Neuronal stem cell (in vitro differentiated cells): ENCODE results near the gene ING1.

Source experiments
- DNase-seq: peaks from one replicate; pipeline ENCODE4 v3.0.0-alpha.2; 2013; ENCODE audit warnings: low spot score
- H2AFZ ChIP-seq: one replicate; pipeline ENCODE4 v1.6.1; 2013; ENCODE audit warnings: mild to moderate bottlenecking, low read length, inconsistent platforms
- H2AK5ac ChIP-seq: 2 replicates; pipeline ENCODE4 v1.6.1; 2013; ENCODE audit warnings: low read depth, mild to moderate bottlenecking, inconsistent platforms, low read length, moderate library complexity, mixed read lengths
- H2BK120ac ChIP-seq: 2 replicates; pipeline ENCODE4 v1.6.1; 2013; ENCODE audit warnings: low read depth, mild to moderate bottlenecking, inconsistent platforms, low read length, moderate library complexity, mixed read lengths
- H2BK12ac ChIP-seq: one replicate; pipeline ENCODE4 v1.6.1; 2013; ENCODE audit warnings: low read length, inconsistent platforms
- H2BK15ac ChIP-seq: 2 replicates; pipeline ENCODE4 v1.6.1; 2013; ENCODE audit warnings: mild to moderate bottlenecking, low read length, inconsistent platforms, mixed read lengths
- H2BK5ac ChIP-seq: one replicate; pipeline ENCODE4 v1.6.1; 2013; ENCODE audit warnings: inconsistent platforms, mild to moderate bottlenecking, low read length, moderate library complexity
- H3K14ac ChIP-seq: one replicate; pipeline ENCODE4 v1.6.1; 2013; ENCODE audit warnings: low read length, inconsistent platforms
- H3K18ac ChIP-seq: 2 replicates; pipeline ENCODE4 v1.6.1; 2013; ENCODE audit warnings: low read length, inconsistent platforms
- H3K23ac ChIP-seq: 2 replicates; pipeline ENCODE4 v1.6.1; 2013; ENCODE audit warnings: low read depth, mild to moderate bottlenecking, mixed read lengths, low read length, inconsistent platforms; ENCODE audit not compliant: poor library complexity
- H3K27ac ChIP-seq: replicated peaks from 3 replicates; pipeline ENCODE4 v1.5.1; 2013; ENCODE audit warnings: low read length, inconsistent platforms
- H3K27me3 ChIP-seq, 3 experiments: 2 replicates each; pipeline ENCODE4 v1.6.1; 2013; ENCODE audit warnings: low read length in 3 of 3, mild to moderate bottlenecking in 2 of 3, inconsistent platforms in 1 of 3, low read depth in 1 of 3, mixed read lengths in 1 of 3, moderate library complexity in 1 of 3; ENCODE audit not compliant: control insufficient read depth in 3 of 3, insufficient read depth in 3 of 3
- H3K36me3 ChIP-seq, 2 donors: replicated peaks in 1 of 2; 2 replicates each; pipeline ENCODE4 v1.6.1; 2013; ENCODE audit warnings: low read length in 2 of 2; ENCODE audit not compliant: control insufficient read depth in 2 of 2, insufficient read depth in 2 of 2
- H3K4ac ChIP-seq: 2 replicates; pipeline ENCODE4 v1.6.1; 2013; ENCODE audit warnings: inconsistent platforms, mild to moderate bottlenecking, low read length, moderate library complexity
- H3K4me1 ChIP-seq, 2 donors: 1 replicate in 1 of 2; 2 replicates in 1 of 2; pipeline ENCODE4 v1.6.1; 2013; ENCODE audit warnings: low read length in 2 of 2, low read depth in 1 of 2; ENCODE audit not compliant: control insufficient read depth in 2 of 2, insufficient read depth in 1 of 2
- H3K4me2 ChIP-seq: one replicate; pipeline ENCODE4 v1.6.1; 2013; ENCODE audit warnings: mild to moderate bottlenecking, low read length, inconsistent platforms; ENCODE audit not compliant: insufficient read depth, poor library complexity, severe bottlenecking
- H3K4me3 ChIP-seq, 2 donors: 2 replicates each; pipeline ENCODE4 v1.5.1; 2013; ENCODE audit warnings: low read length in 2 of 2, mild to moderate bottlenecking in 2 of 2, inconsistent platforms in 1 of 2, moderate library complexity in 1 of 2
- H3K79me1 ChIP-seq: one replicate; pipeline ENCODE4 v1.6.1; 2013; ENCODE audit warnings: low read depth, mild to moderate bottlenecking, inconsistent platforms, low read length, moderate library complexity
- H3K9ac ChIP-seq: one replicate; pipeline ENCODE4 v1.6.1; 2013; ENCODE audit warnings: mild to moderate bottlenecking, low read depth, low read length, inconsistent platforms; ENCODE audit not compliant: poor library complexity
- H3K9me3 ChIP-seq, 2 donors: replicated peaks in 1 of 2; 2 replicates each; pipeline versions ENCODE3 to v1.6.1; 2013; ENCODE audit warnings: low read length in 2 of 2, mild to moderate bottlenecking in 2 of 2, inconsistent platforms in 1 of 2, low read depth in 1 of 2, mixed read lengths in 1 of 2, moderate library complexity in 1 of 2; ENCODE audit not compliant: control insufficient read depth in 2 of 2, insufficient read depth in 1 of 2
- H4K8ac ChIP-seq: one replicate; pipeline ENCODE4 v1.6.1; 2013; ENCODE audit warnings: low read depth, mild to moderate bottlenecking, inconsistent platforms, low read length, moderate library complexity
- H4K91ac ChIP-seq: one replicate; pipeline ENCODE4 v1.6.1; 2013; ENCODE audit warnings: low read length, low read depth, mild to moderate bottlenecking, inconsistent platforms; ENCODE audit not compliant: poor library complexity
- WGBS, 2 donors: extraction: QIAGEN DNeasy Blood & Tissue Kit; methylation state at CpG; one replicate each; pipeline ENCODE4 v1.1.7; 2013; ENCODE audit warnings: missing lambda C conversion rate in 2 of 2, mixed read lengths in 1 of 2; ENCODE audit not compliant: insufficient read length in 2 of 2, insufficient replicate concordance in 1 of 2; ENCODE audit errors: extremely low coverage in 2 of 2; 5-methylcytosine and 5-hydroxymethylcytosine counted together

ING1 gene

DNA sequence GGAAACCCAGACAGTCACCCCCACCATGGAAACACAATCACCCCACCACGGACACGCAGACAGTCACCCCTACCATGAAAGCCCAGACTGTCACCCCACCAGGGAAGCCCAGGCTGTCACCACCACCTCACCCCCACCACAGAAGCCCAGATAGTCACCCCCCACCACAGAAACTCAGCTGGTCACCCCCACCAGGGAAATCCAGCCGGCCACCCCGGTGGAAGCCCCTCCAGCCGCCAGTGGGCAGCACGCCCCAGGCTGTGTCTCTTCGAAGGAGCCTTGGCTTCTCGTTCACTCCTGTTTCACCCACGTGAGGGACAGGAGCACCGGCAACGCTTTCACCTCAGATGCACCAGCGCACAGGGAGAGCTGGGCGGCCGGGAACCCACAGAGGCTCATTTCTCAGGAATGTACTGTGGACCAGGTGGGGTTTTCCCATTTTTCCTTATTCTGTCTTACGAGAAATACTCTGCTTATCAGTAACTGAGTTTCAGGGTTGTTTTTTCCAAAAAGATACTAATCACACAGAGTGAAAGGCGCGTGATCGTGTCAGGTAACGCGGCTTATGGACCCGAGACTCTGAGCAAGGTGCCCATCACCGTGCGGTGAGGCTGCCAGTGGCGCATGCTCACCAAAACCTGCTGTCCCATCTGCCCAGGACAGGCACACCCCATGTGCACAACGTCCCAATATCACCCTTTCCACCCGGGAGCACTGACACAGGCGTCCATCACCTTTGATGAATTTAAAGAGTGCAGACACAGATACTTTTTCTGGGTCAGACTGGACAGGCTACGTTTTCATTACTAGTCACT is 35.6 kb upstream of the ING1 start:
- Histone ChIP-seq H3K4me1 (no peaks in the 10 kb centered on the region), H4K91ac (no peak overlapping the region), H2BK12ac (no peak overlapping the region), H3K36me3 (peaks cover 33 to 69% of the 10 kb centered on the region in 2 donors), H2AK5ac (no peak overlapping the region), H4K8ac (no peak overlapping the region), H3K27ac (no peak overlapping the region), H2BK5ac (no peak overlapping the region), H3K27me3 (no peaks in the 10 kb centered on the region), H3K9ac (no peak overlapping the region), H3K4me3 (no peak overlapping the region), H3K23ac (no peak overlapping the region), H3K79me1 (peaks cover 8% of the 10 kb centered on the region), H2AFZ (no peak overlapping the region), H3K18ac (no peak overlapping the region), H3K4ac (no peak overlapping the region), H2BK15ac (no peak overlapping the region), H3K14ac (no peak overlapping the region), H3K9me3 (peaks cover 0 to 1% of the 10 kb centered on the region in 2 donors), H3K4me2 (no peak overlapping the region), H2BK120ac (no peak overlapping the region)
- WGBS, 2 donors = no CpG with 5 or more reads among the region's 28 CpGs
- DNase-seq = no peak

DNA sequence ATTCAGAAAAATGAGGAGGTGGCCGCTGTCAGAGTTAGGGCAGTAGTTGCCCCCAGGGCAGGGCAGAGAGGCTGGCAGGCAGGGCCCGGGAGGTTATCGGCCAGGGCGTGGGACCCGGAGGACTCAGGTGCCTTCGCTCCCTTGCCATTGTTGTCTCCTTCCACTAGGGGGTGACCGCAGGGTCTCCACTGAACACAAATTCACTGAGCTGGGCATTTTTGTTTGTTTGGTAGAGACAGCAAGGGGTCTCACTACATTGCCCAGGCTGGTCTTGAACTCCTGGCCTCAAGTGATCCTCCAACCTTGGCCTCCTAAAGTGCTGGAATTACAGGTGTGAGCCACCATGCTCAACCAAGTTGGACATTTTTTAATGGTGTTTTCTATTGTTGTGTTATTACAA is 32.6 kb upstream of the ING1 start:
- Histone ChIP-seq H2AK5ac (no peak overlapping the region), H3K79me1 (peaks cover 8% of the 10 kb centered on the region), H3K4me1 (no peaks in the 10 kb centered on the region), H2BK15ac (no peak overlapping the region), H3K36me3 (peaks cover 43 to 92% of the 10 kb centered on the region in 2 donors), H3K4ac (no peak overlapping the region), H3K27me3 (no peaks in the 10 kb centered on the region), H3K4me2 (no peak overlapping the region), H3K14ac (no peak overlapping the region), H3K18ac (no peak overlapping the region), H2BK5ac (no peak overlapping the region), H3K9ac (no peak overlapping the region), H2BK120ac (no peak overlapping the region), H3K23ac (no peak overlapping the region), H2BK12ac (no peak overlapping the region), H3K4me3 (no peak overlapping the region), H3K9me3 (no peaks in the 10 kb centered on the region), H4K91ac (no peak overlapping the region), H4K8ac (no peak overlapping the region), H2AFZ (no peak overlapping the region), H3K27ac (no peak overlapping the region)
- DNase-seq = no peak
- no CpG with 5 or more reads among the region's 7 CpGs for WGBS, 2 donors

DNA sequence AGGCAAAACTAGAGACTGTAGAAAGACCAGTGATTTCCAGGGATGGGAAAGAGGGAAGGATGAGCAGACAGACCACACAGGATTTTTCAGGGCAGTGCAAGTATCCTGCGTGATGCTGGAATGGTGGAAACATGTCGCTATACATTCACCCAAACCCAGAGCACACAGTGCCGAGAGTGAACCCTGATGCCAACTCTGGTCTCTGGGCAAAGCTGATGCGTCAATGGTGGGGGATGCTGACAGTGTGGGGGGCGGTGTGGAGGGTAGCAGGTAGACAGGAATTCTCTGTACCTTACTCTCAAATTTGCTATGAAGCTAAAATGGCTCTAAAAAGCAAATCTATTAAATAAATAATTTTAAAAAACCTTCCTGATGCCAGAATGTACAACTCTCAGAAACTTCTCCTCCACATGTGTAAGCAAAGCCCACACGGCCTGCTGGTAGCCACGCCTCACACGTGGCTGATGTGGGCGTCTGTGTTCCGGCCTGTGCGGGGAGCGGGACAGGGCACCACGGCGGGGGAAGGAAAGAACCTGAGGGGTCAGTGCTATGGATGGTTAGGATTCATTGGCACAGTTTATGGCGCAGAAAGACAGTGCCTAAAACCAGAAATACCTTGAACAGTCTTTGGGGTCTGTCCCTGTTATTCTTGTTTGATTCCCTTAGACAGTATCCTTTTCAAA is 31.5 kb upstream of the ING1 start:
- no peak overlapping the region for H3K9ac ChIP-seq
- H3K9me3 ChIP-seq = no peaks in the 10 kb centered on the region
- no peak overlapping the region for H2BK120ac ChIP-seq
- H3K14ac ChIP-seq = no peak overlapping the region
- no peak overlapping the region for H2BK15ac ChIP-seq
- H4K91ac ChIP-seq = no peak overlapping the region
- no peak overlapping the region for H3K4me2 ChIP-seq
- H2BK12ac ChIP-seq = no peak overlapping the region
- no peak overlapping the region for H3K27ac ChIP-seq
- peak overlapping the region in 1 of 2 donors; percentile 6 for H3K4me3 ChIP-seq
- no peaks in the 10 kb centered on the region for H3K27me3 ChIP-seq
- no peak overlapping the region for H3K18ac ChIP-seq
- DNase-seq = no peak
- no peak overlapping the region for H2BK5ac ChIP-seq
- no CpG with 5 or more reads among the region's 15 CpGs for WGBS, 2 donors
- H3K4ac ChIP-seq = no peak overlapping the region
- no peak overlapping the region for H4K8ac ChIP-seq
- peaks cover 34 to 92% of the 10 kb centered on the region in 2 donors for H3K36me3 ChIP-seq
- no peak overlapping the region for H3K23ac ChIP-seq
- H2AK5ac ChIP-seq = no peak overlapping the region
- no peaks in the 10 kb centered on the region for H3K4me1 ChIP-seq
- peaks cover 5% of the 10 kb centered on the region for H3K79me1 ChIP-seq
- no peak overlapping the region for H2AFZ ChIP-seq

DNA sequence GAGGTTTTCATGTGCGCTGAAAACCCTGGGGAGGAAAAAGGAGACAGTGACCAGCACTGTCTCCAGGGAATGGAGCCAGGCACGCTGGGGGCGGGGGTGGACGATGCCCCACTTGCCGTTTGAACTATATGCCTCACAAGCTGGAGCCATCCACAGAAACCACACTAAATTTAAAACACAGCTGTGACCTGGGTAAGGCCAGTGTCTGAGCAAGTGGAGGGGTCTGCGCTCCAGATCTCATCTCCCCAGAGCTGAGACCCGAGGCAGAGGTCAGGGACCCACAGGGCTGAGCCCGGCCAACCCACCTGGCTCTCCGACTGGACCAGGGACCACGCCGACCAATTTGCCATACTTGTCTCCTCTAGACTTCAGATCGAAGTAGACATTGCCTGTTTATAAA is 30.8 kb upstream of the ING1 start:
- Histone ChIP-seq H2BK15ac (no peak overlapping the region), H3K4me1 (no peaks in the 10 kb centered on the region), H3K23ac (no peak overlapping the region), H3K4me2 (no peak overlapping the region), H3K18ac (no peak overlapping the region), H3K27ac (no peak overlapping the region), H3K27me3 (no peaks in the 10 kb centered on the region), H3K4ac (no peak overlapping the region), H2BK12ac (no peak overlapping the region), H2AFZ (no peak overlapping the region), H3K9me3 (no peaks in the 10 kb centered on the region), H3K4me3 (no peak overlapping the region), H3K14ac (no peak overlapping the region), H3K79me1 (peaks cover 5% of the 10 kb centered on the region), H4K91ac (no peak overlapping the region), H4K8ac (no peak overlapping the region), H3K9ac (no peak overlapping the region), H2BK120ac (no peak overlapping the region), H3K36me3 (peaks cover 36 to 94% of the 10 kb centered on the region in 2 donors), H2AK5ac (no peak overlapping the region), H2BK5ac (no peak overlapping the region)
- no peak for DNase-seq
- WGBS, 2 donors = no CpG with 5 or more reads among the region's 12 CpGs
